ENCODE measurements around the gene SCEL.

The SCEL gene

GRCh38 chr13:77691871-77692270 lies 156.4 kb downstream of the SCEL start:
- DNase-seq, result no peak

- no peak for DNase-seq
Measured at GRCh38 chr13:77692746-77693448, 157.4 kb downstream of the SCEL start.

DNA sequence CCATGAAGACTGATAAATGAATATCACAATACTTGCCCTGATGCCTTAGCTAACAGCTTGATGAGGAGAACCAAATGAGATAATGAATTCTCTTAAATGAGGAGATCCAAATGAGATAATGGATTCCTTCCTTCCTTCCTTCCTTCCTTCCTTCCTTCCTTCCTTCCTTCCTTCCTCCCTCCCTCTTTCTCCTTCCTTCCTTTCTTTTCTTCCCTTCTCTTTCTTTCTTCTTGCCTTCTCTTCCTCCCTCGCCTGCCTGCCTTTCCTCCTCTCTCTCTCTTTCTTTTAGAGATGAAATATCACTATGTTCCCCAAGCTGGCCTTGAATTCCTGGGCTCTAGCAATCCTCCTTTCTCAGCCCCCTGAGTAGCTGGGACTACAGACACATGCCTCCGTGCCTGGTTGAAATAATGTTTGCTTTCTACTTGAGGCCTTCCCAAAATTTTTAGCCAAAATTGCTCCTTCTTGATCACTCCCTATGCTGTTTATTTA lies 158.0 kb downstream of the SCEL start:
- no peak for DNase-seq

All from NCI-H1436 (cell line).